IMR-90 (cell line): ENCODE results near the gene ALDH1A1. TPM values are rescaled to one million over a fixed set of nuclear protein-coding genes. Genes with fewer than 3 reads are reported as not detected.

Experiments used
- ATAC-seq: fragments of 200-7000 bp; cut with Tn5 transposase; 2 replicates; pipeline ENCODE4 v1.9.1; 2020; ENCODE audit warnings: low read depth, mild to moderate bottlenecking, moderate library complexity
- BruUV-seq: library from RNA; stranded (reverse); fragments of 400-500 nt; replicated peaks from 2 replicates; lab custom pipeline; 2021; lab: Mats Ljungman, UMichigan
- CTCF ChIA-PET: fragments of 300-600 bp; formaldehyde crosslinking; extraction: SDS; loops from one replicate; lab custom pipeline; 2021; ENCODE audit warnings: antibody characterized with exemption; lab: Yijun Ruan, JAX
- POLR2A ChIA-PET: fragments of 300-600 bp; sonication (Branson Sonifier 250); formaldehyde crosslinking; loops from one replicate; lab custom pipeline; 2022; ENCODE audit warnings: antibody characterized with exemption; ENCODE audit not compliant: unreplicated experiment; lab: Charles Lee
- DNase-seq: peaks from one replicate; pipeline ENCODE4 v3.0.0; 2013
- H2AFZ ChIP-seq: replicated peaks from 2 replicates; pipeline ENCODE3; 2013; ENCODE audit warnings: low read length, mild to moderate bottlenecking; ENCODE audit not compliant: poor library complexity
- H2AK5ac ChIP-seq: 2 replicates; pipeline ENCODE4 v1.6.1; 2013; ENCODE audit warnings: low read depth, low read length, inconsistent platforms
- H2AK9ac ChIP-seq: replicated peaks from 2 replicates; pipeline ENCODE3; 2013; ENCODE audit warnings: mild to moderate bottlenecking, low read depth, low read length, moderate library complexity; ENCODE audit not compliant: poor library complexity
- H2BK120ac ChIP-seq: 2 replicates; pipeline ENCODE4 v1.6.1; 2013; ENCODE audit warnings: low read depth, low read length, inconsistent platforms
- H2BK15ac ChIP-seq: 3 replicates; pipeline ENCODE4 v1.6.1; 2013; ENCODE audit warnings: low read depth, low read length, inconsistent platforms
- H2BK20ac ChIP-seq: 2 replicates; pipeline ENCODE4 v1.6.1; 2013; ENCODE audit warnings: low read depth, mild to moderate bottlenecking, inconsistent platforms, low read length, moderate library complexity
- H2BK5ac ChIP-seq: 2 replicates; pipeline ENCODE4 v1.6.1; 2013; ENCODE audit warnings: mild to moderate bottlenecking, low read depth, low read length, inconsistent platforms; ENCODE audit not compliant: poor library complexity, severe bottlenecking
- H3K14ac ChIP-seq: replicated peaks from 2 replicates; pipeline ENCODE4 v1.6.1; 2013; ENCODE audit warnings: low read depth, low read length, inconsistent platforms
- H3K18ac ChIP-seq: 2 replicates; pipeline ENCODE4 v1.6.1; 2013; ENCODE audit warnings: low read depth, low read length, control low read depth
- H3K23ac ChIP-seq: 2 replicates; pipeline ENCODE4 v1.6.1; 2013; ENCODE audit warnings: low read depth, low read length, inconsistent platforms
- H3K27ac ChIP-seq: 2 replicates; pipeline ENCODE4 v1.5.1; 2013; ENCODE audit warnings: mild to moderate bottlenecking, control low read depth, low read length; ENCODE audit not compliant: insufficient read depth
- H3K27me3 ChIP-seq: 2 replicates; pipeline ENCODE4 v1.6.1; 2013; ENCODE audit warnings: low read length; ENCODE audit not compliant: control insufficient read depth, insufficient read depth
- H3K36me3 ChIP-seq: 2 replicates; pipeline ENCODE4 v1.6.1; 2013; ENCODE audit warnings: low read length, mixed read lengths; ENCODE audit not compliant: control insufficient read depth, insufficient read depth
- H3K4ac ChIP-seq: 2 replicates; pipeline ENCODE4 v1.6.1; 2013; ENCODE audit warnings: low read depth, low read length, inconsistent platforms
- H3K4me1 ChIP-seq: 2 replicates; pipeline ENCODE4 v1.6.1; 2013; ENCODE audit warnings: low read length, mixed read lengths; ENCODE audit not compliant: control insufficient read depth, insufficient read depth
- H3K4me2 ChIP-seq: 2 replicates; pipeline ENCODE4 v1.6.1; 2013; ENCODE audit warnings: low read depth, mild to moderate bottlenecking, control low read depth, low read length, moderate library complexity
- H3K4me3 ChIP-seq: 2 replicates; pipeline ENCODE4 v1.5.1; 2013; ENCODE audit warnings: low read depth, mild to moderate bottlenecking, control low read depth, low read length, moderate library complexity; ENCODE audit not compliant: insufficient read depth
- H3K56ac ChIP-seq: 2 replicates; pipeline ENCODE4 v1.6.1; 2013; ENCODE audit warnings: low read length, inconsistent platforms; ENCODE audit not compliant: insufficient read depth; ENCODE audit errors: extremely low read depth
- H3K79me1 ChIP-seq, 2 experiments: 2 replicates each; pipeline ENCODE4 v1.6.1; 2013; ENCODE audit warnings: low read length in 2 of 2, inconsistent platforms in 1 of 2, low read depth in 1 of 2
- H3K9ac ChIP-seq: 2 replicates; pipeline ENCODE4 v1.6.1; 2013; ENCODE audit warnings: low read depth, low read length, control low read depth
- H3K9me1 ChIP-seq: 2 replicates; pipeline ENCODE4 v1.6.1; 2013; ENCODE audit warnings: low read length, inconsistent platforms; ENCODE audit not compliant: insufficient read depth
- H3K9me3 ChIP-seq: 2 replicates; pipeline ENCODE4 v1.6.1; 2013; ENCODE audit warnings: low read length; ENCODE audit not compliant: control insufficient read depth, insufficient read depth
- H4K20me1 ChIP-seq: 2 replicates; pipeline ENCODE4 v1.6.1; 2013; ENCODE audit warnings: low read length, inconsistent platforms; ENCODE audit not compliant: insufficient read depth
- H4K5ac ChIP-seq: 2 replicates; pipeline ENCODE4 v1.6.1; 2013; ENCODE audit warnings: mild to moderate bottlenecking, low read depth, low read length, control low read depth
- H4K8ac ChIP-seq, 2 experiments: 2 replicates each; pipeline ENCODE4 v1.6.1; 2013; ENCODE audit warnings: low read depth in 2 of 2, low read length in 2 of 2, control low read depth in 1 of 2, inconsistent platforms in 1 of 2
- H4K91ac ChIP-seq: 2 replicates; pipeline ENCODE4 v1.6.1; 2013; ENCODE audit warnings: low read depth, low read length, inconsistent platforms; ENCODE audit not compliant: insufficient read depth
- CEBPB ChIP-seq: IDR thresholded peaks from 2 replicates; pipeline ENCODE4 v1.6.1; 2012; ENCODE audit warnings: low read depth, low read length, improper control_type of control experiment
- CHD1 ChIP-seq: IDR thresholded peaks from 2 replicates; pipeline ENCODE4 v1.6.1; 2012; ENCODE audit warnings: low read depth, low read length, improper control_type of control experiment
- ELK1 ChIP-seq: fragments of 150-350 bp; IDR thresholded peaks from 2 replicates; pipeline ENCODE4 v1.6.1; 2016; ENCODE audit warnings: low read depth, mild to moderate bottlenecking, low read length, moderate library complexity, borderline replicate concordance
- FOS ChIP-seq: fragments of 150-350 bp; IDR thresholded peaks from 2 replicates; pipeline ENCODE4 v1.6.1; 2016; ENCODE audit warnings: low read depth, low read length
- MAFK ChIP-seq: IDR thresholded peaks from 2 replicates; pipeline ENCODE4 v1.6.1; 2012; ENCODE audit warnings: low read depth, low read length, improper control_type of control experiment
- MAZ ChIP-seq: IDR thresholded peaks from 2 replicates; pipeline ENCODE4 v1.6.1; 2012; ENCODE audit warnings: low read depth, mild to moderate bottlenecking, low read length, improper control_type of control experiment, moderate library complexity, borderline replicate concordance
- MXI1 ChIP-seq: IDR thresholded peaks from 2 replicates; pipeline ENCODE4 v1.6.1; 2012; ENCODE audit warnings: low read depth, mild to moderate bottlenecking, low read length, moderate library complexity, borderline replicate concordance
- NFE2L2 ChIP-seq: fragments of 150-350 bp; IDR thresholded peaks from 2 replicates; pipeline ENCODE4 v1.6.1; 2016; ENCODE audit warnings: low read depth, mild to moderate bottlenecking, low read length
- POLR2A ChIP-seq: IDR thresholded peaks from 2 replicates; pipeline ENCODE4 v1.6.1; 2012; ENCODE audit warnings: mild to moderate bottlenecking, low read depth, low read length
- RAD21 ChIP-seq: IDR thresholded peaks from 2 replicates; pipeline ENCODE4 v1.6.1; 2012; ENCODE audit warnings: low read length, improper control_type of control experiment
- RCOR1 ChIP-seq: IDR thresholded peaks from 2 replicates; pipeline ENCODE4 v1.6.1; 2012; ENCODE audit warnings: mild to moderate bottlenecking, low read length, improper control_type of control experiment; ENCODE audit not compliant: insufficient replicate concordance
- SMC3 ChIP-seq: fragments of 150-350 bp; IDR thresholded peaks from 2 replicates; pipeline ENCODE4 v1.6.1; 2016; ENCODE audit warnings: low read depth, mild to moderate bottlenecking, antibody characterized with exemption, low read length, moderate library complexity
- USF2 ChIP-seq: fragments of 150-350 bp; IDR thresholded peaks from 2 replicates; pipeline ENCODE4 v1.6.1; 2017; ENCODE audit warnings: mild to moderate bottlenecking, antibody characterized with exemption, low read length, low read depth
- WGBS, 2 experiments: methylation state at CpG; one replicate each; pipeline versions ENCODE4 v1.1.5 to v1.1.7; 2013; ENCODE audit warnings: missing lambda C conversion rate in 2 of 2; ENCODE audit not compliant: insufficient read length in 1 of 2; ENCODE audit errors: extremely low coverage in 2 of 2; 5-methylcytosine and 5-hydroxymethylcytosine counted together
- dilution Hi-C: fragments of 300-500 bp; cut with HindIII; formaldehyde crosslinking; loops from one replicate; pipeline ENCODE4 v1.14.3; 2018; ENCODE audit warnings: low sequenced_read_pairs; ENCODE audit not compliant: unreplicated experiment
- in situ Hi-C: fragments of 300-500 bp; cut with MboI; formaldehyde crosslinking; loops from 3 replicates; pipeline ENCODE4 v1.14.3; 2019; ENCODE audit warnings: low sequenced_read_pairs, inconsistent platforms, mixed read lengths
- intact Hi-C: fragments of 100-400 bp; cut with micrococcal nuclease; formaldehyde crosslinking; loops from 2 replicates; pipeline ENCODE4 v1.10.0; 2022
- polyA plus RNA-seq, 3 experiments: library from polyadenylated mRNA; depleted of rRNA; stranded (reverse); fragments of >200 nt; gene quantifications; 2 replicates each; pipeline ENCODE4 v1.2.3, GENCODE V29; 2012; ENCODE audit warnings: low replicate concordance in 1 of 3
- total RNA-seq: library from RNA; depleted of rRNA; stranded (reverse); fragments of >200 nt; gene quantifications from 2 replicates; pipeline ENCODE4 v1.2.3, GENCODE V29; 2012
- TF ChIP-seq, protein P1 (sequence below): conservative IDR thresholded peaks from 2 replicates; pipeline ENCODE4 v1.5.1; 2012; ENCODE audit warnings: mild to moderate bottlenecking, low read depth, low read length, improper control_type of control experiment

Gene ALDH1A1
- total and polyA plus RNA-seq, 2 of the 4 experiments (the other 2 are of a cell fraction), result not detected

DNA sequence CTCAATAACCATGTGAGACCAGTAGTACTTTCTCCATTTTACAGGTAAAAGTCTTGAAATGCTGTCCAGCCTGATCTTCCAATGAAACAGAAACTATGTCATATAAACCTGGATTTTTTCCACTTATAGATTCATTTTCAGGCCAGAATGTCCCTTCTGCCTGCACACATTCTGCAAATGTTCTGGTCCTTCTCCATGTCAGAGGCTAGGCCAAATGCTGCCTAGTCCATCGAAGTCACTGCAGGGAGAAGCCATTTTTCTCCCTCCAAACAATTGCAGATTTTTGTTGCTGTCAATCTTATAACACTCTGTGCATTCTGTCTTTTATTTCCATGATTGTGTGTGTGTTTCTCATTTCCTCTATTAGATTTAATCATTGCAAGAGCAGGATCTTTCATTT, 59.4 kb downstream of the ALDH1A1 start:
- H3K79me1 ChIP-seq, result no peaks in the 10 kb centered on the region
- no peaks in the 10 kb centered on the region for H3K9me3 ChIP-seq
- ATAC-seq, result no peak
- H2BK20ac ChIP-seq, result no peak overlapping the region
- no peak overlapping the region for H2AK5ac ChIP-seq
- no peaks in the 10 kb centered on the region for H3K36me3 ChIP-seq
- no peak overlapping the region for H3K4me2 ChIP-seq
- in situ Hi-C loops (loop anchor here (10.0 kb wide), 1 partner anchor 59 kb away; no protein-coding TSS in a partner anchor), dilution Hi-C loops (no loop called here), intact Hi-C loops (no loop called here)
- no peak overlapping the region for H3K18ac ChIP-seq
- no peak overlapping the region for H3K4ac ChIP-seq
- H3K27ac ChIP-seq, result no peak overlapping the region
- BruUV-seq, result no TSS peak
- H2AK9ac ChIP-seq, result no peak overlapping the region
- no peak overlapping the region for H3K4me3 ChIP-seq
- H4K20me1 ChIP-seq, result no peaks in the 10 kb centered on the region
- H3K14ac ChIP-seq, result no peak overlapping the region
- TF ChIP-seq SMC3 (no peak), MAFK (no peak), NFE2L2 (no peak), USF2 (no peak), RCOR1 (no peak), FOS (no peak), ELK1 (no peak), MAZ (no peak), POLR2A (no peak), RAD21 (no peak), CHD1 (no peak), MXI1 (no peak), CEBPB (no peak)
- TF ChIP-seq, protein P1, sequence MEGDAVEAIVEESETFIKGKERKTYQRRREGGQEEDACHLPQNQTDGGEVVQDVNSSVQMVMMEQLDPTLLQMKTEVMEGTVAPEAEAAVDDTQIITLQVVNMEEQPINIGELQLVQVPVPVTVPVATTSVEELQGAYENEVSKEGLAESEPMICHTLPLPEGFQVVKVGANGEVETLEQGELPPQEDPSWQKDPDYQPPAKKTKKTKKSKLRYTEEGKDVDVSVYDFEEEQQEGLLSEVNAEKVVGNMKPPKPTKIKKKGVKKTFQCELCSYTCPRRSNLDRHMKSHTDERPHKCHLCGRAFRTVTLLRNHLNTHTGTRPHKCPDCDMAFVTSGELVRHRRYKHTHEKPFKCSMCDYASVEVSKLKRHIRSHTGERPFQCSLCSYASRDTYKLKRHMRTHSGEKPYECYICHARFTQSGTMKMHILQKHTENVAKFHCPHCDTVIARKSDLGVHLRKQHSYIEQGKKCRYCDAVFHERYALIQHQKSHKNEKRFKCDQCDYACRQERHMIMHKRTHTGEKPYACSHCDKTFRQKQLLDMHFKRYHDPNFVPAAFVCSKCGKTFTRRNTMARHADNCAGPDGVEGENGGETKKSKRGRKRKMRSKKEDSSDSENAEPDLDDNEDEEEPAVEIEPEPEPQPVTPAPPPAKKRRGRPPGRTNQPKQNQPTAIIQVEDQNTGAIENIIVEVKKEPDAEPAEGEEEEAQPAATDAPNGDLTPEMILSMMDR, result no peak
- no peak overlapping the region for H3K56ac ChIP-seq
- no peak overlapping the region for H2AFZ ChIP-seq
- H3K23ac ChIP-seq, result no peak overlapping the region
- POLR2A ChIA-PET, result no interaction called here
- no peak for DNase-seq
- CTCF ChIA-PET, result no interaction called here
- H2BK15ac ChIP-seq, result no peak overlapping the region
- no peak overlapping the region for H4K5ac ChIP-seq
- H2BK5ac ChIP-seq, result no peak overlapping the region
- no peak overlapping the region for H4K8ac ChIP-seq
- whole genome bisulfite sequencing, 2 experiments, result no CpG with 5 or more reads among the region's 1 CpG
- H4K91ac ChIP-seq, result no peak overlapping the region
- H3K9me1 ChIP-seq, result no peaks in the 10 kb centered on the region
- no peak overlapping the region for H3K9ac ChIP-seq
- H2BK120ac ChIP-seq, result no peak overlapping the region
- no peaks in the 10 kb centered on the region for H3K27me3 ChIP-seq
- H3K4me1 ChIP-seq, result no peaks in the 10 kb centered on the region
